SHP77 treated with DMSO at 0.1 percent for 48 hours (cell line): ENCODE data around the gene SYDE1.
"Not testable (repeated sequence)": the region's sequence is repeated elsewhere in the genome, so short reads cannot be mapped to it uniquely, and the experiment has no call there.

Experiments used
- DNase-seq: peaks from one replicate; lab custom pipeline; 2025; lab: John Stamatoyannopoulos, UW

The SYDE1 gene

GRCh38 chr19:15107061-15108010, at the start of gene SYDE1:
Gene SYDE1 (plus strand): TSS chr19:15107401. CDS start chr19:15107434, 33 bp downstream.
- no peak for DNase-seq

- no peak for DNase-seq
Observed at GRCh38 chr19:15062036-15062435, 45.2 kb upstream of the SYDE1 start.

- not testable (repeated sequence) for DNase-seq
Observed at GRCh38 chr19:15070386-15070785, 36.8 kb upstream of the SYDE1 start.

- no peak for DNase-seq
Observed at GRCh38 chr19:15072930-15073647, 34.1 kb upstream of the SYDE1 start.

GRCh38 chr19:15074371-15074770, 32.8 kb upstream of the SYDE1 start:
- no peak for DNase-seq

- no peak for DNase-seq
Observed at GRCh38 chr19:15075806-15076205, 31.4 kb upstream of the SYDE1 start.

GRCh38 chr19:15080002-15080401, 27.2 kb upstream of the SYDE1 start:
- not testable (repeated sequence) for DNase-seq

GRCh38 chr19:15081911-15082310, 25.3 kb upstream of the SYDE1 start, which contains the start of gene OR1I1:
Gene OR1I1 (plus strand): TSS chr19:15082211. CDS start chr19:15087066, 4,855 bp downstream.
- no peak for DNase-seq

- no peak for DNase-seq
Observed at GRCh38 chr19:15087182-15087581, 20.0 kb upstream of the SYDE1 start.

GRCh38 chr19:15091918-15092753, 15.1 kb upstream of the SYDE1 start:
- peak; percentile 37 for DNase-seq

GRCh38 chr19:15093001-15093400, 14.2 kb upstream of the SYDE1 start:
- no peak for DNase-seq

- no peak for DNase-seq
Observed at GRCh38 chr19:15096223-15096622, 11.0 kb upstream of the SYDE1 start.

GRCh38 chr19:15097980-15098379, 9.2 kb upstream of the SYDE1 start:
- DNase-seq = not testable (repeated sequence)

GRCh38 chr19:15098460-15098859, 8.7 kb upstream of the SYDE1 start:
- no peak for DNase-seq

GRCh38 chr19:15099017-15099582, 8.1 kb upstream of the SYDE1 start:
- no peak for DNase-seq

- peak; percentile 10 for DNase-seq
Observed at GRCh38 chr19:15101479-15102082, 5.6 kb upstream of the SYDE1 start.

- no peak for DNase-seq
Observed at GRCh38 chr19:15104003-15104402, 3.2 kb upstream of the SYDE1 start.

GRCh38 chr19:15104411-15104810, 2.8 kb upstream of the SYDE1 start:
- DNase-seq = no peak

- no peak for DNase-seq
Observed at GRCh38 chr19:15105044-15105443, 2.2 kb upstream of the SYDE1 start.

GRCh38 chr19:15108145-15108844, 1.1 kb downstream of the SYDE1 start:
- DNase-seq = no peak
